AG08395 (cell line): ENCODE data around the gene TLCD1.
A peak's percentile ranks its signal among the peaks of the same experiment; 100 is the strongest.

Experiments
- DNase-seq: peaks from one replicate; pipeline ENCODE4 v3.0.0; 2012; ENCODE audit warnings: mixed read lengths, low spot score

TLCD1 gene

GRCh38 chr17:28686296-28686695 is 39.7 kb downstream of the TLCD1 start:
- no peak for DNase-seq

DNA sequence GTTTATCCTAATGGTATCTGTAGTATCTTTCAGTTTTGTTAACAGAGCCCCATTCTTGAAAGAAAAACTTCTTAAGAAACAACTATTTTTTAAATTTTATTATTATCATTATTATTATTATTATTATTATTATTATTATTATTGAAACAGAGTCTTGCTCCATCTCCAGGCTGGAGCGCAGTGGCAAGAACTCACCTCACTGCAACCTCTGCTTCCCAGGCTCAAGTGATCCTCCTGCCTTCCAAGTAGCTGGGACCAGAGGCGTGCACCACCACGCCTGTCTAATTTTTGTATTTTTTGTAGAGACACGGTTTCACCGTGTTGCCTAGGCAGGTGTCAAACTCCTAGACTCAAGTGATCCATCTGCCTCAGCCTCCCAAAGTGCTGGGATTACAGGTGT is 40.7 kb downstream of the TLCD1 start:
- DNase-seq, result no peak

DNA sequence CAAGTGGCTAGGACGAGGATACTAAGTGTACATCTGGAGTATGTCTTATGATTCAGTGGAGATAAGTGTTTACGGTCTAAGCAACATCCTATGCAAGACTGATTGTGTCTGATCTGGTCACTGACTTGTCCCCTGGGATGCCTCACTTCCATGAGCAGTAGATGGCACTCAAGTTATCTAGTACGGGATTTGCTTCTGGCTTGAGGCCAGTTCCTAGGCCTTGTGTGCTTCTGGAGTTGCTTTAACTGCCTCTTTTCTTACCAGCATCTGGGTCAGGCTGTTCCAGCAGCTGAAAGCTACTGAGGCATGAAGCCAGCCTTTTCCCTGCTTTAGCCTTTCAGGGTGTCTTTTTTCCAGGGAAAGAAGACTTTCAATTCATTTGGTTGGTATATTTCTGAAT is 41.1 kb downstream of the TLCD1 start:
- DNase-seq, result peak; percentile 44

- no peak for DNase-seq
These were observed 43.4 kb downstream of the TLCD1 start for GRCh38 chr17:28682655-28683054.

- no peak for DNase-seq
These were observed 50.1 kb downstream of the TLCD1 start for GRCh38 chr17:28675980-28676379.

DNA sequence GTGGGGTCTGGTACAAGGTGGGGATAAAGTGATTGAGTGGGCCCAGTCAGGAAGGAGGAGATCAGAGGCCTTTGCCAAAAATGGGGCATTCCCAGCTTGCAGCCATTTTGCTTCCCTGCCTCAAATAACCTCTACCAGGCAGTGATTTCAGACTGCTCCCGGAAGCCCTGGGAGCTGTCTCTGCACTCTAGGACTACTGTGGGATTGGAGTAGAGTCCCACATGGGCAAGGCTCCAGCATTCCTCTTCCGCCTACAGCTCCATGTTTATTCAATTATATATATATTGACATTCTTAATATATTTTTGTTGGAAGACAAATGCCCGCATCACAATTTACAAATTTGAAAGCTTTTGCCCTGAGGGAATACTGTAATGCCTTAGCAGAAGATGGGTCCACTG is 50.5 kb downstream of the TLCD1 start:
- no peak for DNase-seq
